Measurements from ENCODE around the gene PCSK4.

The PCSK4 gene

DNA sequence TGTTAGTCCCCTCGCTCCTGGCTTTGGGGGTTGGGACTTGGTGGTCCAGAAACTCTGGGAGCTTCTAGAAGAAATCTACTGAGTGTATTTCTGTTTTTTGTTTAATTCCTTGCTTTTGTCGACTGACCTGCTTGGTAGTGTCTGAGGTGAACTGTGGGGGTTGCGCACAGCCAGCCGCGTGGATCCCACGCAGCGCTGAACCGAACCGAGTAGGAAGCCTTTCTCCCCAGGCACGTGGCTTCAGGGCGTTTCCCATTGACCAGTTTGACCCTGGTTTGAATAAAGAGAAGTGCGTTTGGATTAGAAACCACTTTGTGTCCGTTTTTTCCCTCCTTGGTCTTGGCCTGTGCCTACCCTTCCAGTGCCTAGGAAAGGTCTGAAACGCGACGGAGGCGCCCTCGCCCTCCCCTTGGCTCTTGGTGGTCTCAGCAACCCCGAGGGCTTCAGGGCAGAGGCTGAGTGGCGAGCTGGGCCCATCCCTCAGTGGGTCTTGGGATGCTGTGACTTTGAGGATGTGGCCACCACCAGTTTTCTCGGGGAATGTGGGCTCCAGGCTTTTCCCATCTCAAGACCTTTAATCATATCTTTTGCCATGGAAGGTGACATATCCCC lies 54.7 kb downstream of the PCSK4 start:
- no peak for DNase-seq

DNA sequence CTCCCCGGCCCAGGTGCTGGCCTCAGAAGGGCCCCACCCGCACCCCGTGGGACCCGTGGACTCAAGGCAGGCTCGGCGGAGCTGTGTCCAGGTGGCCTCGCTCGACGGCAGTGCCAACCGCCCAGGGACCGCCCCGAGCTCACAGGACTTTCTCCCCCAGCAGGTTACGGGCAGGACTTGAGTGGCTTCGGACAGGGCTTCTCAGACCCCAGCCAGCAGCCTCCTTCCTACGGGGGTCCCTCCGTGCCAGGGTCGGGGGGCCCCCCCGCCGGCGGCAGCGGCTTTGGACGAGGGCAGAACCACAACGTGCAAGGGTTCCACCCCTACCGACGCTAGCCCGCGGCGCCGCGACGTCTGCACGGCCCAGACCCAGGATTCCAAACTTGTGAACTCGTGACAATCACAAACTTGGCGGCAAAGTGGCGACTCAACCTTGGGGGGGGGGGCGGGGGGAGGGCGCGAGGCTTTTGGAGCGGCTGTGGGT lies 55.5 kb downstream of the PCSK4 start:
- DNase-seq: no peak

DNA sequence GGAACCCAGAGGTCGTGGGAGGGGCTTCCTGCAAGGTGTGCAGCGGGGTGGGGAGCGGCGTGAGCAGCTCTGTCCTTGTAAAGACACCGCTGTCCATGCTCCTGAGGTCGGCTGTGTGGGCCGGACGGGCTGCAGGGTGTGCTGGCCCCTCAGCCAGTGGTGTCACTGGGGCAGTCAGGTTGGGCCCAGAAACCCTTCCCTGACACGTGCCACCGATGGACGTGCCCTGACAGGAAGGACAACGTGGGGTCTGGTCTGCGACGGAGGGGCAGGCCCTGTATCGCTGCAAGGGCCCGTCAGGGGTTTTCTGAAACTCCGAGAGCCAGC lies 56.1 kb downstream of the PCSK4 start:
- DNase-seq: no peak

DNA sequence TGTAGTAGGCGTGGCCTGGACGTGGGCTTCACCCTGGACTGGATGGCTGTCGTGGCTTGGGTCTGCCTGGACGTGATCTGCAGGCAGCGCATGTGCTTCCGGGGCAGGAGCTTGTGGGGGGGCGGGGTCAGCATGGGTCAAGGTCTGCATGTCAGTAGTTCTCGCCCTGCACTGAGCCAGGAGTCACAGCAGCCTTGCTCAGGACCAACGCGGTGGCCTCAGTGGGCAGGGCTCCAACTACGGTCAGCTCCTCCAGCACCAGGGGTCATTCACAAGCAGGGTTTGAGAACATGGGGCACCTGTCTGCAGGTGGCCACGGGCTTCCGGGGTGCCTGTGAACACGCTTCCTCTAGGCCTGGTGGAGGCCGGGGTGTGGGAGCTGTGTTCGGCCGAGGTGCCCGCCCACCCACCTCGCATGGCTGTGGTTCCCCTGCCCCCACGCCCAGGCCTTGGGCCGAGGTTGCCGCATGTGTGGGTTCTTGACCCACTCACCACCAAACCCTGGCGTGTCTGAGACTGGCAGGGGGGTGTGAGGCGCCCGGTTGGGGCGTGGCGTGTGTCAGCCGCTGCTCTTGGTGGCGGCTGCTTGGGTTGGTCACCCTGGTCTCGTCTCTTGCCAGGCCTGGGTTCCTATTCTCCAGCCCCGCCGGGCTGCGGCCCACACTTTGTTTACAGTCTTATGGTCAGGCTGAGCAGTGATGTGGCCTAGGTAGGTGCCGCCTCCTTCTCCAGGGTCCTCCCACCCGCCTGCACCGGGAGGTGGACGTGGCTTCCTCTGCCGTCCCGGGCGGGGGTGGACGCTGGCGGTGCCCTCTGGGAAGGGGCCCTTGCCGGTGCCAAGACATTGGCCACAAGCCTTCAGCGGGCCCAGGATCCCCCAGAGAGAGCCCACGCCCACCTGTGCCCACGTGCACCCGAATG lies 56.8 kb downstream of the PCSK4 start:
- DNase-seq: no peak

- no peak for DNase-seq
Observed at GRCh38 chr19:1432507-1432887, 57.7 kb downstream of the PCSK4 start.

- DNase-seq: no peak
Observed at GRCh38 chr19:1431759-1432506, 58.2 kb downstream of the PCSK4 start.

All from fibroblast of skin of right quadriceps (primary cell).